GM21717 (cell line): ENCODE results near the gene BEST1.
"Not testable (repeated sequence)": the region's sequence is repeated elsewhere in the genome, so short reads cannot be mapped to it uniquely, and the experiment has no call there.

Experiments used
- ATAC-seq: cut with Tn5 transposase; IDR thresholded peaks from one replicate; pipeline ENCODE4 v1.9.1; 2021; ENCODE audit warnings: mild to moderate bottlenecking, moderate library complexity; ENCODE audit not compliant: unreplicated experiment

The BEST1 gene

GRCh38 chr11:61963282-61964057, 13.3 kb downstream of the BEST1 start:
- ATAC-seq, result no peak

DNA sequence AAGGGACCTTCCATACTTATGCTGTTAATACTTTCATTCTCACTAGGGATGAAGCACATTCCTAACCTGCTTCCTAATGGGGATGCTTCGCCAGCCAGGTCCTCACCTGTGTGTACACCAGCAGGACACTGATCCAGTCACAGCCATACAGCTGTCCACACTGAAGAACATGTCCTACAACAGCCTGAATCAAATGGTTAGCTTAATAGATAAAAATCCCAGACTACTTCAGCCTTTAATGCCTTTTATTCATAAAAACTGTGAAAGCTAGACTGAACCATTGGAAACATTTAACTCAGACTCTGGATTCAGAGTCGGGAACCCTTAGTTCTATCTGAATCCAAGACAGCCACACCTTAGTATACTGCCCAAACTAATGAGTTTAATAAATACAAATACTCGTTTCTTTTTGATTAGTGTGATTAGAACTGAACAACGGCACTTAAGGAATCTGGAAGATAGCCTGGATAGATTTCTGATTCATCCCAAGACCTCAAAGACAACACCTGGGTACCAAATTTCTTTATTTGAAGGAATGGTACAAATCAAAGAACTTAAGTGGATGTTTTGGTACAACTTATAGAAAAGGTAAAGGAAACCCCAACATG, 14.0 kb downstream of the BEST1 start:
- ATAC-seq, result no peak

GRCh38 chr11:61964666-61965271, 14.6 kb downstream of the BEST1 start:
- ATAC-seq, result not testable (repeated sequence)

GRCh38 chr11:61966734-61967115, 16.6 kb downstream of the BEST1 start:
- ATAC-seq, result no peak

DNA sequence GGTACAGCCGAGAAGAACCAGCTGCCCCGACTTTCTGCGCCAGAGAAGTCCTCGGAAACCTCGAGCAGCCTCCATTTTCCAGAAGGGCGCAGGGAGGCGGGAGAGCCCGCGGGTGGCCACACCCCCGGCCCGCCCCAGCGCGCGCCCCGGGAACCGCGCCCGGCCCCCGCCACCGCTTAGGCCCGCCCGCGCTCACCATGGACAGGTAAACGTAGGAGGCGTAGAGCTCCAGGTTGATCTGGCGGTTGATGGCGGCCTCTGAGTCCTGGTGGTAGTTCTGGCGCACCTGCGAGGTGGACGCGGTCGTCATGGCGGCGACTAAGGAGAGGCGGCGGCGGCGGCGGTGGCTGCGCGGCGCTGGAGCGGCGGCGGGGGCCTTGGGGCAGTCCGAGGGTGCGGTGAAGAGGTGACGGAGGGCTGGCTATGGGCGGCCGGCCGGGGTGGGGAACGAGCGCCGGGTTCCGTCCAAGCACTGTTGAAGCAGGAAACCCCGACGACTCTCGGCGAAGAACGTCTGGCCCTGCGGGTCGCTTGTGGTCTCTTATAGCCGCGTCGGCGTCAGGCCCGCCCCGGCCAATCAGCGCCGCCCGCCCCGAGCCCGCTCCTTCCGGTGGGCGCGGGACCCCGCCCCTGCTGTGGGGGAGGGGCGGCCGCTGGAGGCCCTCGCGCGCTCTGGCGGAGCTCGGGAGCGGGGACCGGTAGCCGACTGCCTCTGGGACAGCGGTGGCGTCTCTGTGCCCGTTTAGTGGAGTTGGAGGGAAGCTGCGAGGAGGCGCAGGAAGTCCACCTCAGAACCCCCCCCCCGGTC, 17.2 kb downstream of the BEST1 start, which contains the start of gene FTH1:
Gene FTH1, minus strand, starts transcription at position 519 of the 808 bp plus-strand sequence. Its CDS starts 209 bp downstream, at position 310.
- ATAC-seq, result peak; percentile 51

- peak; percentile 22 for ATAC-seq
These were observed 18.0 kb downstream of the BEST1 start for GRCh38 chr11:61967924-61968757.

DNA sequence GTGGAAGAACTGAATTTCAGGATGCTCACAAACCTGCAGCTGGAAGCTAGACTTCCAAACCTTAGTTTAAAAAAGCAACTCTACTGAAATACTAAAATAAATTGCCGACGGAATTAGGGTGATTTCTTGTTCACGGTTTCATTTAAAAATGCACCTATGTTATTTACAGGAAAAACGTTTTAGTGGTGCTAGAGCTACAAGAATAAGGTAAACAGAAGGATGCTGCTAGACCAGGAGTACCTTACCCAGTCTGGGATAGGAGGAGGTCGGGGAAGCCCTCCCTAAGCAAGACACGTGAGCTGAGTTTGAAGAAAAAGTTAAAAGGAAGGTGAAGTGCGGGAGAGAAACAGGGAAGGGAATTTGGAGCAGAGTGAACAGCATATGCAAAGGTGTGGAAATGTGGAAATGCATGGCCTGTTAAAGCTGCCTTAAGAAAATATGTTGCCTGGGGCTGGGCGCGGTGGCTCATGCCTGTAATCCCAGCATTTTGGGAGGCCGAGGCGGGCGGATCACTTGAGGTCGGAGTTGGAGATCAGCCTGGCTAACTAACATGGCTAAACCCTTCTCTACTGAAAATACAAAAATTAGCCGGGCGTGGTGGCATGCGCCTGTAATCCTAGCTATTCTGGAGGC, 18.7 kb downstream of the BEST1 start:
- no peak for ATAC-seq

GRCh38 chr11:61969391-61969758, 19.2 kb downstream of the BEST1 start:
- no peak for ATAC-seq

DNA sequence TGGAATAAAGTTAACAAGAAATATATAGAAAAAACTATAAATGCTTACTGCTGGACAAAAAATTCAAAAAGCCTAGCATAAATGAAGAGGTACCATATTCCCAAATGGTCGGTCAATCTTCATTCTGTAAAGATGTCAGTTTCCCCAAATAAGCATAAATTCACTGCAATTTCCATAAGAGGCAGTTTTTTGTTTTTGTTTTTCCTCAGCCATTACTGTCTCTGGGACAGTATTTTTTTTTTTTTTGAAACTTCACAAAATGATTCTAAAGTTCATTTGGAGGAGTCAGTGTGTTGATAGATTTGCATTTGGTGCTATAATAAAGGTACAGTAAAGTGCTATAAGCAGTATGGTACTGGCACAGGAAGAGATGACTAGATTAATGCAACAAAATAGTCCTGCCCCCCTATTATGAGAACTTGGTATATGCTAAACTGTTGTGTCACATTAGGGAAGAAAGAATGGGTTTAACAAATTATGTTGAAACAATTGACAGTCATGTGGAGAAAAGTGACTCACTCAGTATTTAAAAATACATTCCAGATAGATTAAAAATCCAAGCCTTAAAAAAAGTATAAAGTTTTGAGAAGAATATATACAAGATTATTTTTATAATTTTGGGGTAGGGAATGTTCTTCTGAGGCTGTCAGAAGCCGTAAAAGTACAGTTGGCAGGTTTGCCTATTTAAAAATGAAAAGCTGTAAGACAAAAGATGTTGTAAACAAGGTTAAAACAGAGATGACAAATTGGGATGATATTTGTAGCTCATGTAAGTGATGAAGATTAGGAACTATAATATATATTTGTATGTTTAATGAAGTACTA, 19.9 kb downstream of the BEST1 start:
- no peak for ATAC-seq

GRCh38 chr11:61971248-61972111, 21.3 kb downstream of the BEST1 start:
- no peak for ATAC-seq

GRCh38 chr11:61972112-61972671, 22.0 kb downstream of the BEST1 start:
- ATAC-seq, result no peak

- no peak for ATAC-seq
These were observed 22.7 kb downstream of the BEST1 start for GRCh38 chr11:61972672-61973475.

- ATAC-seq, result no peak
These were observed 23.5 kb downstream of the BEST1 start for GRCh38 chr11:61973476-61974162.

GRCh38 chr11:61974766-61975631, 24.8 kb downstream of the BEST1 start:
- no peak for ATAC-seq

DNA sequence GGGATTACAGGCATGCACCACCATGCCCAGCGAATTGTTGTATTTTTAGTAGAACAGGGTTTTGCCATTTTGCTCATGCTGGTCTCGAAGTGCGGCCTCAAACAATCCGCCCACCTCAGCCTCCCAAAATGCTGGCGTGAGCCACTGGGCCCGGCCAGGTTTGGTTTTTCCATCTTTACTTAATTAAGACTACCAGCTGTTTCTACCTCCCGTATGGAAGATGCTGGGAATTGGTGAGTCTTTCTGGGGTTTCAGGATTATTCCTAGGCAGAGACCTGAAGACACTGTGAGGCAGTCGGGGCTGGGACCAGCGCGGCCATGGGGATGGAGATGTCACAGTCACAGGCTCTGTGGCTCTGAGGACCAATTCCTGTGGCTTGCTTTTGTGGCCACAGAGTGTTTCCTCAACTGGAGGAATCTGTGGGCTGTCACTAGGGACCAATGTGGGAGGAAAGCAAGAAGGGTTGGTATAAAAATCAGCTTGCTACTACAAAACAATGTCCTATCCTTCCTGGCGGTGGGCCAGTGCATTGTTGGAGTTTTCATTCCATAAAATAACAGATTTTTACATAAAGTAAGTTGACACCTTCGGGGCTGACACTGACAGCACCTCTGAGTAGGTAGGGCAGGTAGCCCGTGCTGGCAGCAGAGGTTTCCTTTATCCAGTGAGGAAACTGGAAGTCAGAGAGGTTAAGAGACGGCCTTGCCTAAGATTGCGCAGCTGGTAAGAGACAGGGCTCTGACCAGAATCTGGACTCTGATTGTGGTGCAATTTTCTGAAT, 25.7 kb downstream of the BEST1 start:
- no peak for ATAC-seq
